ENCODE data around the gene SLC16A7. TPM values are rescaled to one million over a fixed set of nuclear protein-coding genes. Genes with fewer than 3 reads are reported as not detected.

The SLC16A7 gene
- polyA plus RNA-seq, 1 donor from 2014 or later: 2.3 TPM

DNA sequence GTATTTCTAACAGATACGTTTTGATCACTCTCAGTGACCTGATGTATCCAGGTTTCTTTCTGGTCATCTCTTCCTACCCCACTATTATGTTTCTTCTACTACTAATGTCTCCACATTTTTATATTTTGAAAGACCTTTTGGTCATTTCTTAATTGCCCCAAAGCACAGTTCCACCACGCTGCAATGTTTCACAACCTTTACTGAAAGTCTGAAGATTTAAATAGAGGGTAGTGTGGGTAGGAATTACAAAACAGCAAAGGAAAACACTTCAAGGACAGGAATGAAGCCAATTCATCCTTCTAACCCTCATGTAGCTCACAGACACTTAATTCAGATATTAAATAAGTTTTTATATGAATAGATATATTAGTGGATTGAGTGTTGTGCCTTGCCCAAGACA lies 36.1 kb upstream of the SLC16A7 start:
- H3K4me2 ChIP-seq (ENCODE audit: low read length): no peak overlapping the region
- H3F3A ChIP-seq (ENCODE audit: insufficient read depth, low read length, poor library complexity, severe bottlenecking): no peaks in the 10 kb centered on the region
- H3K27ac ChIP-seq (ENCODE audit: low read length): no peak overlapping the region
- H3K79me2 ChIP-seq (replicated peaks; ENCODE audit: insufficient read depth, low read length): no peaks in the 10 kb centered on the region
- no peak overlapping the region for H3K9ac ChIP-seq (ENCODE audit: low read length)
- no peaks in the 10 kb centered on the region for H3K9me2 ChIP-seq (ENCODE audit: insufficient read depth, low read length)
- H3K27me3 ChIP-seq (ENCODE audit: insufficient read depth, low read depth, low read length): no peaks in the 10 kb centered on the region
- no peak overlapping the region for H2AFZ ChIP-seq (ENCODE audit: low read depth, low read length)
- H4K20me1 ChIP-seq (ENCODE audit: insufficient read depth): no peaks in the 10 kb centered on the region
- H3K9me3 ChIP-seq (ENCODE audit: low read length): no peaks in the 10 kb centered on the region
- no peak for TF ChIP-seq EZH2 (IDR thresholded peaks at IDR 0.05; ENCODE audit: borderline replicate concordance, insufficient read depth, low read length, poor library complexity, severe bottlenecking)
- TF ChIP-seq EP300 (conservative IDR thresholded peaks at IDR 0.05; ENCODE audit: poor library complexity, severe bottlenecking): no peak
- no peak for TF ChIP-seq SMC3 (conservative IDR thresholded peaks at IDR 0.05; ENCODE audit: poor library complexity)
- no peak for TF ChIP-seq MXI1 (conservative IDR thresholded peaks at IDR 0.05; ENCODE audit: poor library complexity, severe bottlenecking)
- no peak for TF ChIP-seq CTCF (IDR thresholded peaks at IDR 0.05; ENCODE audit: poor library complexity, severe bottlenecking)
- no peaks in the 10 kb centered on the region for H3K36me3 ChIP-seq (ENCODE audit: insufficient read depth, low read length)
- no peak overlapping the region for H3K4me3 ChIP-seq (ENCODE audit: low read length)

DNA sequence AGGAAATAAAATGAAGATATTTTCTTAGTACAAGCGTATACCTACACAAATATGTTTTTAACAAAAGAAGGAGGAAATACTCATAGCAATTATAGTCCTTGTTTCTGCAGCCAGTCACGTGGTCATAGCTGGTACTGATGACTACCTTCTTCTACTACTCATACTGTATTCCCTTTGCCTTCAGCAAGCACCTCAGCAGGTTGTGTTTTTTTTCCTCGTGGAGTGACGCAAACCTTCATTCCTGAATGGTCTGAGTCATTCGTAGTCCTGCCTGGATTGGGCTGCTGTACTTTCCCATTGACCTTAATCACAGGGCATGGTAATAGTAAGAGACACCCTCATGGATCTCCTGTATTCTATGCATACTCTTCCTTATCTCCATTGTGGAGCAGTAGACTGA lies 25.7 kb upstream of the SLC16A7 start:
- no peak overlapping the region for H3K4me3 ChIP-seq (ENCODE audit: low read length)
- no peaks in the 10 kb centered on the region for H3K27me3 ChIP-seq (ENCODE audit: insufficient read depth, low read depth, low read length)
- no peak overlapping the region for H2AFZ ChIP-seq (ENCODE audit: low read depth, low read length)
- H3K36me3 ChIP-seq (ENCODE audit: insufficient read depth, low read length): no peaks in the 10 kb centered on the region
- H3K4me2 ChIP-seq (ENCODE audit: low read length): no peak overlapping the region
- no peak for TF ChIP-seq CTCF (IDR thresholded peaks at IDR 0.05; ENCODE audit: poor library complexity, severe bottlenecking)
- TF ChIP-seq POLR2AphosphoS5 (IDR thresholded peaks at IDR 0.05): no peak
- no peak for TF ChIP-seq RAD21 (conservative IDR thresholded peaks at IDR 0.05)
- no peak for TF ChIP-seq SMC3 (conservative IDR thresholded peaks at IDR 0.05; ENCODE audit: poor library complexity)
- TF ChIP-seq EZH2 (IDR thresholded peaks at IDR 0.05; ENCODE audit: borderline replicate concordance, insufficient read depth, low read length, poor library complexity, severe bottlenecking): no peak
- no peak for TF ChIP-seq MXI1 (conservative IDR thresholded peaks at IDR 0.05; ENCODE audit: poor library complexity, severe bottlenecking)
- TF ChIP-seq, protein P1, sequence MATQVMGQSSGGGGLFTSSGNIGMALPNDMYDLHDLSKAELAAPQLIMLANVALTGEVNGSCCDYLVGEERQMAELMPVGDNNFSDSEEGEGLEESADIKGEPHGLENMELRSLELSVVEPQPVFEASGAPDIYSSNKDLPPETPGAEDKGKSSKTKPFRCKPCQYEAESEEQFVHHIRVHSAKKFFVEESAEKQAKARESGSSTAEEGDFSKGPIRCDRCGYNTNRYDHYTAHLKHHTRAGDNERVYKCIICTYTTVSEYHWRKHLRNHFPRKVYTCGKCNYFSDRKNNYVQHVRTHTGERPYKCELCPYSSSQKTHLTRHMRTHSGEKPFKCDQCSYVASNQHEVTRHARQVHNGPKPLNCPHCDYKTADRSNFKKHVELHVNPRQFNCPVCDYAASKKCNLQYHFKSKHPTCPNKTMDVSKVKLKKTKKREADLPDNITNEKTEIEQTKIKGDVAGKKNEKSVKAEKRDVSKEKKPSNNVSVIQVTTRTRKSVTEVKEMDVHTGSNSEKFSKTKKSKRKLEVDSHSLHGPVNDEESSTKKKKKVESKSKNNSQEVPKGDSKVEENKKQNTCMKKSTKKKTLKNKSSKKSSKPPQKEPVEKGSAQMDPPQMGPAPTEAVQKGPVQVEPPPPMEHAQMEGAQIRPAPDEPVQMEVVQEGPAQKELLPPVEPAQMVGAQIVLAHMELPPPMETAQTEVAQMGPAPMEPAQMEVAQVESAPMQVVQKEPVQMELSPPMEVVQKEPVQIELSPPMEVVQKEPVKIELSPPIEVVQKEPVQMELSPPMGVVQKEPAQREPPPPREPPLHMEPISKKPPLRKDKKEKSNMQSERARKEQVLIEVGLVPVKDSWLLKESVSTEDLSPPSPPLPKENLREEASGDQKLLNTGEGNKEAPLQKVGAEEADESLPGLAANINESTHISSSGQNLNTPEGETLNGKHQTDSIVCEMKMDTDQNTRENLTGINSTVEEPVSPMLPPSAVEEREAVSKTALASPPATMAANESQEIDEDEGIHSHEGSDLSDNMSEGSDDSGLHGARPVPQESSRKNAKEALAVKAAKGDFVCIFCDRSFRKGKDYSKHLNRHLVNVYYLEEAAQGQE (IDR thresholded peaks at IDR 0.05; ENCODE audit: borderline replicate concordance): no peak
- TF ChIP-seq TAF1 (IDR thresholded peaks at IDR 0.05; ENCODE audit: low read depth): no peak
- no peak for TF ChIP-seq EP300 (conservative IDR thresholded peaks at IDR 0.05; ENCODE audit: poor library complexity, severe bottlenecking)
- no peak overlapping the region for H3K27ac ChIP-seq (ENCODE audit: low read length)
- no peaks in the 10 kb centered on the region for H3K9me3 ChIP-seq (ENCODE audit: low read length)
- H3K9ac ChIP-seq (ENCODE audit: low read length): no peak overlapping the region
- no peaks in the 10 kb centered on the region for H3K79me2 ChIP-seq (replicated peaks; ENCODE audit: insufficient read depth, low read length)
- H4K20me1 ChIP-seq (ENCODE audit: insufficient read depth): no peaks in the 10 kb centered on the region
- no peaks in the 10 kb centered on the region for H3F3A ChIP-seq (ENCODE audit: insufficient read depth, low read length, poor library complexity, severe bottlenecking)
- no peaks in the 10 kb centered on the region for H3K9me2 ChIP-seq (ENCODE audit: insufficient read depth, low read length)
